ENCODE data around the gene RAD51B.

Gene RAD51B

GRCh38 chr14:68386950-68387779, 567.6 kb downstream of the RAD51B start:
- H3K27me3 ChIP-seq (replicated peaks), result no peaks in the 10 kb centered on the region
- no peaks in the 10 kb centered on the region for H3K36me3 ChIP-seq (replicated peaks)
- no peak overlapping the region for H3K27ac ChIP-seq
- in situ Hi-C loops (cut with HindIII; ENCODE audit: low pct_ligation_motif_present, low sequenced_read_pairs), result no loop called here
- no peak for DNase-seq
- H3K4me3 ChIP-seq (ENCODE audit: low read depth, low read length), result no peak overlapping the region
- no peak for TF ChIP-seq CTCF (IDR thresholded peaks at IDR 0.05; ENCODE audit: low read depth, low read length, missing control alignments)

GRCh38 chr14:68389943-68390342, 570.4 kb downstream of the RAD51B start:
- H3K27me3 ChIP-seq (replicated peaks), result no peaks in the 10 kb centered on the region
- no peaks in the 10 kb centered on the region for H3K36me3 ChIP-seq (replicated peaks)
- in situ Hi-C loops (cut with HindIII; ENCODE audit: low pct_ligation_motif_present, low sequenced_read_pairs), result no loop called here
- H3K4me3 ChIP-seq (ENCODE audit: low read depth, low read length), result no peak overlapping the region
- no peak for TF ChIP-seq CTCF (IDR thresholded peaks at IDR 0.05; ENCODE audit: low read depth, low read length, missing control alignments)
- DNase-seq, result no peak
- no peak overlapping the region for H3K27ac ChIP-seq

- Histone ChIP-seq H3K27me3 (replicated peaks) (no peaks in the 10 kb centered on the region), H3K36me3 (replicated peaks) (no peaks in the 10 kb centered on the region), H3K27ac (no peak overlapping the region), H3K4me3 (ENCODE audit: low read depth, low read length) (no peak overlapping the region)
- DNase-seq, result no peak
- in situ Hi-C loops (cut with HindIII; ENCODE audit: low pct_ligation_motif_present, low sequenced_read_pairs), result no loop called here
- no peak for TF ChIP-seq CTCF (IDR thresholded peaks at IDR 0.05; ENCODE audit: low read depth, low read length, missing control alignments)
These were observed 571.2 kb downstream of the RAD51B start for GRCh38 chr14:68390741-68391140.

- no peaks in the 10 kb centered on the region for H3K27me3 ChIP-seq (replicated peaks)
- in situ Hi-C loops (cut with HindIII; ENCODE audit: low pct_ligation_motif_present, low sequenced_read_pairs), result no loop called here
- peak; percentile 84 for DNase-seq
- no peaks in the 10 kb centered on the region for H3K36me3 ChIP-seq (replicated peaks)
- H3K27ac ChIP-seq, result peak overlapping the region; percentile 37
- H3K4me3 ChIP-seq (ENCODE audit: low read depth, low read length), result no peak overlapping the region
- TF ChIP-seq CTCF (IDR thresholded peaks at IDR 0.05; ENCODE audit: low read depth, low read length, missing control alignments), result no peak
These were observed 571.9 kb downstream of the RAD51B start for GRCh38 chr14:68391311-68392014.

GRCh38 chr14:68392393-68393141, 573.0 kb downstream of the RAD51B start:
- DNase-seq, result no peak
- Histone ChIP-seq H3K36me3 (replicated peaks) (no peaks in the 10 kb centered on the region), H3K27ac (no peak overlapping the region), H3K27me3 (replicated peaks) (no peaks in the 10 kb centered on the region), H3K4me3 (ENCODE audit: low read depth, low read length) (no peak overlapping the region)
- no peak for TF ChIP-seq CTCF (IDR thresholded peaks at IDR 0.05; ENCODE audit: low read depth, low read length, missing control alignments)
- in situ Hi-C loops (cut with HindIII; ENCODE audit: low pct_ligation_motif_present, low sequenced_read_pairs), result no loop called here
